NCI-H510A treated with DMSO at 0.1 percent for 48 hours (cell line): ENCODE measurements around the gene DNAJB2.
"Not testable (repeated sequence)": the region's sequence is repeated elsewhere in the genome, so short reads cannot be mapped to it uniquely, and the experiment has no call there.

ENCODE experiments used
- DNase-seq: peaks from one replicate; lab custom pipeline; 2025; lab: John Stamatoyannopoulos, UW

The DNAJB2 gene

GRCh38 chr2:219300022-219300421 lies 20.9 kb downstream of the DNAJB2 start:
- no peak for DNase-seq

GRCh38 chr2:219302412-219302968 lies 23.3 kb downstream of the DNAJB2 start:
- no peak for DNase-seq

GRCh38 chr2:219304223-219304622 lies 25.1 kb downstream of the DNAJB2 start:
- DNase-seq, result no peak

- DNase-seq, result no peak
Observed at GRCh38 chr2:219306047-219306446, 26.9 kb downstream of the DNAJB2 start.

- peak; percentile 68 for DNase-seq
Observed at GRCh38 chr2:219308142-219309101, 29.3 kb downstream of the DNAJB2 start.

- DNase-seq, result peak; percentile 88
Observed at GRCh38 chr2:219309278-219309677, 30.1 kb downstream of the DNAJB2 start, which contains the start of gene PTPRN. TSS of gene PTPRN (minus strand) at chr2:219309401. CDS start at chr2:219309332, 69 bp downstream.

- not testable (repeated sequence) for DNase-seq
Observed at GRCh38 chr2:219312683-219313263, 33.6 kb downstream of the DNAJB2 start.

- DNase-seq, result no peak
Observed at GRCh38 chr2:219314804-219315468, 35.8 kb downstream of the DNAJB2 start.

GRCh38 chr2:219323434-219323833 lies 44.3 kb downstream of the DNAJB2 start:
- no peak for DNase-seq

GRCh38 chr2:219325136-219325535 lies 46.0 kb downstream of the DNAJB2 start:
- no peak for DNase-seq

GRCh38 chr2:219325657-219326315 lies 46.6 kb downstream of the DNAJB2 start:
- DNase-seq, result no peak

GRCh38 chr2:219327719-219328118 lies 48.6 kb downstream of the DNAJB2 start:
- DNase-seq, result no peak

GRCh38 chr2:219331560-219332213 lies 52.5 kb downstream of the DNAJB2 start:
- no peak for DNase-seq

GRCh38 chr2:219332542-219332941 lies 53.4 kb downstream of the DNAJB2 start, which contains the start of gene RESP18:
TSS of gene RESP18 (minus strand) at chr2:219332744.
- no peak for DNase-seq

- DNase-seq, result no peak
Observed at GRCh38 chr2:219334076-219334475, 54.9 kb downstream of the DNAJB2 start.

- DNase-seq, result peak; percentile 38
Observed at GRCh38 chr2:219335373-219335786, 56.2 kb downstream of the DNAJB2 start.
